G401.6 (cell line): Measurements from ENCODE around the gene MAPKAPK3.

Experiments
- FAIRE-seq: peaks from 2 replicates; lab custom pipeline; 2012; peaks lifted over from hg19 to GRCh38; lab: Jason Lieb, UNC

MAPKAPK3 gene

DNA sequence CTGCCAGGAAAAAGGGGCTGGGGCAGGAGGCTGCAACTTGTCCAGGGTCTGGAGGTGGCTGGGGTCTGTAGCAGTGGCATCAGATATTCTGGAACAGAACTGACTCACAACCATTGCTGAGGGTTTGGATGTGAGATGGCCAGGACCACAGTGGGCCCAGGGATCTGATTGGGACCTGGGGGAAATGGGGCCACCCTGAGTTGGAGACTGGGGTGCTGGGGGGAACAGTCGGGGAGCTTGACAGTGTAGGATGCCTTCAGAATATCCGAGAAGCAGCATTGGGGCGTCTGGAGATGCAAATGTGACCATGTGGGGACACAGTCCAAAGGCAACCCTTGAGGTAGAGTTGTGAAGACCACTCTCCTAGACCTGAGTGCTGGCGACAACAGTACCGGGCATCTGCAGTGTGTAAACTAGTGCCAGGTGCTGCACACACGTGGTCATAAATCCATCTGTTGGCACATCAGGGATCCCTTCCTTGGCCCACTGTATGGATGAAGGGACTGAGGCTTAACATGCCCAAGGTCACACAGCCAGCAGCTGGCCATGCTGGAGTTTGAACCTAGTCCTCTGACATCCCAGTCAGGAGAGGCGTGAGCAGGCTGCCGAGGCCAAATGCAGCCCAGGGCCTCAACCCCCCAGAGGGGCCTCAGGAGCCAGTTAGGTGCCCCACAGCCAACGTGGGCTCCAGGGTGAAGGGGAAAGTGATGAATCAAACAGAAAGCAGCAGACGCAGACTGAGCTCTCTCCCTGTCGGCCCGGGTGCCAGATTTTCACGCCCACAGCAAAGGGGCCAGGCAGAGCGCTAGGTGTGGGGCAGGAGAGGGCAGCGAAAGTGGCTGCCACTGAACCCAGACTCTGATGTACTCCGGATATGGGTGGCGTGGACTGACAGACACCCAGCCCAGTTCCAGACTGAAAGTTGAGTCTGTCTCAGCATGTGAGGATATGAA lies 28.9 kb upstream of the MAPKAPK3 start:
- no peak for FAIRE-seq

DNA sequence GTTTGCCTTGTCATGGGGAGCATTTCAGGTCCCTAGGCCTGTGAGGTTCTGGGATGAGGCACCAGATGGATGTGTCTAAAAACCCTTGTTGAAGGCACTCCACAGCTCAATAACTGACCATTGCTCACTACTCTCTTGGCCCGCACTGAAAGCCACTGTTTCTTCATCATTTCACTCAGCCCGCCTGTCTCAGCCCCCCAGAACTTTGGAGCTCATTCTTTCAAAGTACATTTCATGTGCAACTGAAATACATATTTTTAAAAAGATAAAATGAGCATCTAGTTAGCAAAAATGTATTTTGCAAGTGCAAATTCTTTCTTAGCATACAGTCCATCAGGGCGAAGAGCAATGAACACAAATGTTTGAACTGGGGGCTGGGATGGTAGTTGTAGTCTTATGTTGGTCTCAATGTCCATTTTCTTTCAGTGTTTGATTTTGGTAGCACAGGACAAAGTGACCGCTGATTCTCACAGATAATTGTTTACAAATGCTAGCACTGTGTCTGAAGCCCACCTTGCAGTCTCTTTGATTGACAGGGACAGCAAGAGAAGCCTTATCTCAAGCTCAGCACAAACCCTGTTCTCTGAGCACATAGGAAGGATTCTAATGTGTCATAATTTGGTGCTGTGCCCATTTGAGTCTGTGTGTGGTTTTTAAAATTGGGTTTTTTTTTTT lies 28.1 kb upstream of the MAPKAPK3 start:
- no peak for FAIRE-seq

DNA sequence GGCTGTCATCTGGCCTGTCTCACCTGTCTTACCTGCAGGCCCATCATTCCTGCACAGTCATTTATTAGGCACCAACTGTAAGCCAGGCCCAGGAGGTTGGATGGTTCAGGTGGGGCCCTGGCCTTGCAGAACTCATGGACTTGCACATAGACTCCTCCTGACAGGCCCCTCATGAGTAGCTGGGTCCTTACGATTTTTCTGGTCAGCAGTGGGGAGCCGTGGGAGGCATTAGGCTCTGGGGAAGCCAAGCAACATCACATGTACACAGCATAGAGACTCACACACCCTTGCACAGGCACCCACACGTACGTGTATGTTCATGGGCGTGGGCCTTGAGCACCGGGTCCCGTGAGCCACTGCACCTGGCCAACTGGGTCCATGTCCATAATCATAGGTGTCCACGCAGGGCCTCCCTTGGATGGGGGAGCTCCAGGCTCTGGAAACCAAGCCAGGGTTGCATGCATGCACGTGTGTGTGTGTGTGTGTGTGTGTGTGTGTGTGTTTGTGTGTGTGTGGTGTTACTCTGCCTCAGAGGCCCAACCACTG lies 25.7 kb upstream of the MAPKAPK3 start:
- FAIRE-seq, result no peak

DNA sequence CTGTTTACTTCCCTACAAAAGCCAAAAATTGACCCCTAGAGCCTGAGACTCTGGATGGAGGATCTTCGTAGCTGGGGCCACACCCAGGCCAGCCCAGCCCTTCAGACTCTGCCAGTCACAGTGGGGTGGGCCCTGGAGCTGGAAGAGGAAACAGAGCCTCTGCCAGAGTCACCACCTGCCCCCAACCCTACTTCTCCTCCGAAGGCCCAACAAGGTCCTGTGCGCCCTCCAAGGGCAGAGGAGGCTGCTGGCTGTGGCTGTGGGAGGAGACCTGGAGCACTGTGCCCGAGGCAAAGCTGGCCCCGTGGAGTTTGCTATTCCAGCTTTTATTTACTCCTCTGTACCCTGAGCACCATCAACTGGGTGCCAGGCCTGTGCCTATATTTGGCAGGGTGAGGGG lies 24.4 kb upstream of the MAPKAPK3 start:
- FAIRE-seq, result no peak

DNA sequence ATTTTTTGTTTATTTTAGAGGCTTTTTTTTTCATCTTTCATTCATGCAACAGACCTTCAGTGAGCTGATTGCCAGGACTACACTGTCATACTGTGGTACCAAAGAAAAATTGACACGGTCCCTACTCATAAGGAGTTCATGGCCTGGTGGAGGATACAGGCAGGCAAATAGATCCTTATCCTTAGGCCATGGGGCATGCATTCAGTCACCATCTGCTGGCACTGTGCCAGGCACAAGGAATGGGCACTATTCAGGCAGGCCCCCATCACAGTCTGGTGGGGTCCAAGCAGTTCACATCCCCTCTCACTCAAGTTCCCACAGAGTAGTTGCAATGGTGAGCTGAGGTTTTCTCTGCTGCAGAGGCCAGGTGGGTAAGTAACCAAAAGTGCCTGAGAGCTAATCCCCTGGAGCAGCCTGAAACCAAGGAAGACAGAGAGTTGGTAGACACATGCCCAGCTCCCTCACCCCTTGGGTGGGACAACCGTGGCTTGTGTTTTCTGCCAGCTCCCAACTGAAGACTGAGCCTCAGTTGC lies 22.6 kb upstream of the MAPKAPK3 start:
- no peak for FAIRE-seq

DNA sequence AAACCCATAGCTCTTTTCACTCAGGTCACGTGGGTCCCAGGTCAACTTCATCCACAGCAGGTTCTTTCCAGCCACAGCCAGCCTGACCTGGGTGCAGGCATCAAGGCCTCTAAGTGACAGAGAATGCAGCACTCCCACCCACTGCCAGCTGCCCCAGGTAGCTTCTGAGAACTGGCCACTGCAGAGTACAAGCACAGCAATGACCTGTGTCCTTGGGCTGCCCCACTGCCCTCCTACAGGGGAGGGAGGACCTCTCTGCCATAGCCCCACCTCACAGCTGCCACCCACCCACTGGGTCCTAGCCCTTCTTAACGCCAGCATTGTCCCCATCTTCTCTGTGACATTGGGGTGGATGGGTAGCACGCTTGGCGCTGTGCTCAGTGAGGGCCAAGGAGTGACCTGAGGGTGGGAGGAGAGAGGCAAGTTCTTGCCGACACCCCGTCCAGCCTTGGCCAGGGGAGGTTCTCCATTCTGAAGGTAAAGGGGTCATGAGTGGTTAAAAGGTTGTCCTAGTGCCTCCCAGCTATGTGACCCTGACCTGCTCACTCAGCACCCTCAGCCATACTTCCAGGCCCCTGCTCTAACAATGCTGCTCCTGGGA lies 17.7 kb upstream of the MAPKAPK3 start:
- FAIRE-seq, result no peak

DNA sequence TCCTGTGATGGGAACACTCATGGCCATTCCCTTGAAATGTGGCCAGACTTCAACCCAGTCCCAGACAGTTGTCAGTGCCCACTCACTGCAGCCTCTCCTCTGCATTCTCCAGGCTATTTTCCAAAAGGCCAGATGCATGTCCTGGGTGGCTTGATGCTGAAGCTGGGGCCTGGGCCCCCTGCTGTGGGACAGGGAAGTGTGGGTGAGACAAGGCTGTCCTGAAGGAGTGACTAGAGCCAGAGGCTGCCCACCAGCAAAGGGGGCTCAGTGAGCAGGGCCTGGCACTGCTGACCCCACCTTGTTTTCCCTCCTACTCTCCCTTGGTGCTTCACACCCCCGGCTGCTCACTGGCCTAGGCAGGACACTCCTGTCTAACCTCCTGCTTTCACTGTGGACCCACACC lies 17.2 kb upstream of the MAPKAPK3 start:
- FAIRE-seq, result no peak

DNA sequence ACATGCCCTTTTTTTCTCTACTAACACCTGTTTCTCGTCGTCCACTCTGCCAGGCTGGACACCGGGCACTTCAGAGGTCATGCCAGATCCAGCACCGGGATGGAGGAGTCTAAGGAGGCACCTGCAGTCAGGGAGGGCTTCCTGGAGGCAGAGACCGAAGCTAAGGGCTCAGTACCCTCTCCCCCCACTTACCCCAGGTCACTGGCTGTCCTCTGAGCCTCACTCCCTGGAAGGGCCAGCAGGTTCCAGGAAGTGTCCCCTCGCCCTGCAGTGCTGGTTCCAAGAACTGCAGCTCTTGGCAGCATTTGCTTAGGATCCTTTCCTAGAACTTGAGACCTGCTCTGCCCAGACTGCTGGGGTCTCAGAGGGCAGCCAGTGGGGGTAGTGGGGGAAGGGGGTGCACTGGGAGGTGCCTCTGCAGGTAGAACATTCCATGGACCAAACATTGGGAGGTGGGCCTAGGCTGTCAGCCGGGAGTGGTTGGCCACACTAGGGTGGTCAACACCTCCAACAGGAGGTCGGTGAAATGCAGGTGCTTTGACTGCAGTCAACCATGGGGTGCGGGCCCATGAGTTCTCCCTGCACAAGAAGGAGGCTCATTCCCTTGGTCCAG lies 16.7 kb upstream of the MAPKAPK3 start:
- FAIRE-seq, result no peak

DNA sequence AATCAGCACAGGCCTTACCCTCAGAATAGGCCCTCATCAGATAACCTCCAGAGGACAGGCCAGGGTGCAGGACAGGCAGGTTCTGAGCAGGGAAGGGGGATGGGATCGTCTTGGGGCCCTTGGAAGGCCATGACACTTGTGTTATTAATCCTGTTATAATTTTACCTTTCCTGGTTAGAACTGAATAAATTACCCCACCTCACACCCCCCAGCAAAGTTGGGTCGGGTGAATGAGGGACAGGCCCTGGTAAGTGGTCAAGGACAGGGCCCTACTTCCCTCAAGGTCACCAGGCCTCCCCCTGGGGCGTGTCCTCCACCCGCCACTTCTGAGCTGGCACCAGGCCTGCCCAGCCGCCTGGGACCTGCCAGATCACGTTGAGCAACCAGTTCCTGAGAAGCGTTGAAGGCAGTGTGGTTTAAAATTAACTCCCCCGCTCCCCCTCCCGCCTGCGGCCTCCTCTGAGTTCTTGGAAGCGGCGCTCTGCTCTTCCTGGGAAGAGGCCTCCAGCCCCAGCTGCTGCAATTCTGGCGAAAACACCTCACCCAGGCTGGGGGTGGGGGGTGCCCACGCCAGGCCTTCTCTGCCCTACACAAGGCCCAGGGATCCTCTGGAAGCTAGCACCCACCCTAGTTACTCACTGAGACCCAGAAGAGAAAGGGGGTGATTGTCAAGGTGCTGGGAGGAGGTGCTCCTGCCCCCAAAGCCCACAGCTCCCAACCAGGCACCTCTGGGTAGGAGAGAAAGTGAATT lies 15.9 kb upstream of the MAPKAPK3 start:
- no peak for FAIRE-seq

DNA sequence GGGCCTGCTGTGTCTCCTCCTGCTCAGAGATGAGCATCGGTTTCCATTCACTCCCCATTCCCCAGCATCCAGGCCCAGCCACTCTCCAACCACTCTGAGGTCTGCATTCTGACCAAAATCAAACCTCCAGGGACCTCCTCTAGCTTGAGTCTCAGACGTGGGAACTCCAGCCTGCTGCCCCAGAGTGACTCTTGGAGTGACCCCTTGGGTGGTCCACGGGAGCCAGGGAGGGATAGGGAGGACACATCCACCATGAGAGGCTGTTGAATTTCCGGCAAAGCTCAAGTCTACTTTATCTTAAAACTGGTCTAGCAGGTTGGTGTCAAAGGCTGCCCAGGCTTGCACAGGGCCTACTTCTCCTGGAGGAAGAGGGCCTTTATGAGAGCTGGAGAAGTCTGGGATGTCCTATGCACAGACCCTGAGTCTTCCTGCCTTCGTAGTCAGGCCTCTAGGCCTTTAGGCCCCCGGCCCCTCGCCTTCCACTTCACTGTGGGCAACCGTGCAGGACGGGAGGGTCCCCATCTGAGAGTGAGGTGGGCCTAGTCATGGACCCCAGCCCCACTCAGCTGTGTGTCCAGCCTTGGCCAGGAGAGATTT lies 14.3 kb upstream of the MAPKAPK3 start:
- FAIRE-seq, result no peak

DNA sequence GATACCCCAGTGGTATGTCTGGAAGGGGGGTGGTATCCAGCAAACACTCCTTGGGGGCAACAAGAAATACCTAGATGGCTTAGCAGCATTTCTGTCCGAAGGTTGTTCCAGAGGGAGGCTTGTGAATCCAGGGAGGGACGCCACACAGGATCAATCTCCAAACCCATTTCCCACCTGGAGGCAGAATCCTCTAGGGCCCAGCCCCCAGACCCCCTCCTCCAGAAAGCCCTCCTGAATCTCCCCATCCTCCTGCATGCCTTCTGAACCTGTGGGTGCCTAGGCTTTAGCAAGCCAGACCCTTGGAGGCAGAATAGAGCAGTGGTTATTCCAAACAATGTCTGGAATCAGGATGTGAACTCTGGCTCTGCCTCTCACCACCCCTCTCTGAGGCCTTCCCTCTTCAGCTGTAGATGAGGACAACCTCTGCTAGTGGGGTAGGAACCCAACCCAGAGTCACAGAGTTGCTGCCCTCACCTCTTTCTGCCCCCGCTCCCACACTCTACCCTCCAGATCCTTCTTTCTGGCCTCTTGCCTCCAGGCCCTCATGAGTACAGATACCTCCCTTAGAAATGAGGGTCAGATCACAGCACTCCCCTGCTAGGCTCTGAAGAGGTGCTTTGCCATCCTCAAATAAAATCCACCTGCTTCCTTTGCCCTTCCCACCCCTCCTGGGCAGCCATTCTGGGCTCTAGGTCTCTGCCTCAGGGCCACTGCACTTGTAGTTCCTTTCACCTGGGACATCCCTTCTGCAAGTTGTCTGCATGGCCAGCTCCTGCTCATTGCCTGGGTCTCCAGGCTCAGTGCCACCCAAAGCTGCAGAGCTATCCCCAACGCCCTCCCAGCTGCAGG lies 13.5 kb upstream of the MAPKAPK3 start:
- FAIRE-seq, result no peak

DNA sequence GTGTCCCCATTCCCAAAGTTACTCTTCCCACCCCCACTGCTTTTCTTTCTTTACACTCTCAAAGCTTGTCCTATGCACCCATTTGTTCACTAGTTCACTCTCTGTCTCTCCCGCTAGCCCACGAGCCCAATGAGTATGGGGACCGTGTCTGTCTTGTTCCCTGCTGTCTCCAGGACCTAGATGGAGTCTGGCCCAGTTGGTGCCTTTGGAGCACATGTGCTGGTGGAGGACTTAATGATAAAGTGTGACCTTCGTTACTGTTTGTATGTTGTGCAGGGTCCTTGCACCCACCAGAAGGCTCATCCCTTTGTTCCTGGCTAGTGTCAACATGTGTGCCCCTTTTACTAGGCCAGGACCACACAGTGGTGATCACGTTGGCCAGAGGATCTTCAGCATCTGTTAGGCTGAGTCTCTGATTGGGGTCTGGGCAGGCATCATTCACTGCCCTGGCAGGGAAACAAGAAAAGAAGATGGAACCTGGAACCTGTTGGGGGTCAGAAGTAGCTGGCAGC lies 12.8 kb upstream of the MAPKAPK3 start:
- no peak for FAIRE-seq

DNA sequence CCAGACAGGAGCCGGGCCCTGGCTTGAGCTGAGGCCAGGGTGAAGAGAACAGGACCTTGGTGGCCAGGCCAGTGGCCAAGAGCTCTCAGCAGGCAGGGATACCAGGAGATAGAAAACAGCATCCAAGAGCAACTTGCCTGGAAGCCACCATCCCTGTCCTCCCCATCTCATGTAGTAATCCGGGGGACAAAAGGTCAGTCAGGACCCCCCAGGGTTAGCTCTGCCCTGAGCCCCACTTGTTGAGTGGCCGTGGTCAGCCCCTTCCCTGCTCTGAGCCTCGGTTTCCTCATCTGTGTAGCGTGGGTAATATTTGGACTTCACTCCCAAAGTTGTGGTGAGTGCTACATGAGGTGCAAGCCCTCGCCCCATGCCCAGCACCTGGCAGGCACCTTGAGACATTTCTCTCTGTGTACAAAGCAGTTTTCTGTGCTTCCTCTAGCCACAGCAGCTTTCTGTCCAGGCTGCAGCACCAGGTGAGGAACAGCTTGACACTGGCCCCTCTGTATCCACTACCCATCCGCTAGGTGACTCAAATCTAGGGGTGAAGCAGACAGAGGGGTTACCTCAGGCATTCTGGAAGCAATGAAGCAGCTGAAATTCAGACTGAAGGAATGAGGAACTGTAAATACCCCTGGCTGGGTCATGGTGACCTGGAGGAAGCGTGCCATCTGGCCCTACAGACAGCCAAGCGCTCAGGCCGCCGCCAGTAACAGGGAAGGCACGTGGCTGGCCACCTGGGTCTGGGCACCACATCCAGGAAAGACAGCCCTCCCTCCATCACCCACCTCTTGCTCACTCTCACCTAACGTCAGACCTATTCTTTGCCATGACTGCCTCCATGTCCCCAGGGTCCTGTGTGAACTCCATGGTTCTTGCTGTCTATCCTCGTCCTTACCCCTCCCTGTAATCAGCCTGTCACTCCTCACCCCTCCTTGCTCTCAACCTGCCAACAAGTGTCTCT lies 12.0 kb upstream of the MAPKAPK3 start:
- no peak for FAIRE-seq

DNA sequence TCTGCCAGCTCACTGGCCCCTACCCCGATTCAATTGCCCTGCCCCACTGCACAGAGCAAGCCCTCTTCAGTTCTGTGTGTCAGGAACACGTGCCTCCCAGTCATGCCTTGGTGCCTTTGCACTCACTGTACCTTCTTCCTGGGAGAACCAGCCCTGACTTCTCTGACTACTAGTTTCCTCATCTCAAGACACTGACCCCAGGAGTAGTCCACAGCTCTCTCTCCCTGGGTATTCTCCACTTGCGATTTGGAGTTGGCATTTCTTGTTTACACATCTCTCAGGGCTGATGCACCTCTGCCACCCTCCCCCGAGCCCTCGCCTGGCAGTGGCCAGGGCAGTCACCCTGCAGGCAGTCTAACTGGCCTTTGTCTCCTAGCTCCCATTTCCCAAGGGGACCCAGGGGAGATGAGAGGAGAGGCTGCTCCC lies 11.0 kb upstream of the MAPKAPK3 start:
- no peak for FAIRE-seq

DNA sequence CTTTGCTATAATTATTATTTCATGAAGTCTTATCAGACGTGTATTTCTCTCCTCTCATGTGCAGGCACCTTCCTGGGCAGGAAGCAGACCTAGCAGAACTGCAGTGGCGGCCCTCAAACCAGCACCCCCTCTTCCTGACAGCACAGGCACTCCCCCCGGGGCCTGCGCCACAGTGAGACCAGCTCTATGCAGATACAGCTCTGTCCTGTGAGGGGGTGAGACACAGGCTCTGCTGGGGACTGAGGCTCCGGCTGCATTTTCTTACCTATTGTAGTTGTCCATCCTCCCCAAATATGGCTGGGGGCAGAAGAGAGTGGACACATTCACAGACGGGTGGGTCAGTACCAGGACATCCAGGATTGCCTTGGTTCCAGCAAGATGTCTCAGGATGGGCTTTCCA lies 10.4 kb upstream of the MAPKAPK3 start:
- FAIRE-seq, result no peak

DNA sequence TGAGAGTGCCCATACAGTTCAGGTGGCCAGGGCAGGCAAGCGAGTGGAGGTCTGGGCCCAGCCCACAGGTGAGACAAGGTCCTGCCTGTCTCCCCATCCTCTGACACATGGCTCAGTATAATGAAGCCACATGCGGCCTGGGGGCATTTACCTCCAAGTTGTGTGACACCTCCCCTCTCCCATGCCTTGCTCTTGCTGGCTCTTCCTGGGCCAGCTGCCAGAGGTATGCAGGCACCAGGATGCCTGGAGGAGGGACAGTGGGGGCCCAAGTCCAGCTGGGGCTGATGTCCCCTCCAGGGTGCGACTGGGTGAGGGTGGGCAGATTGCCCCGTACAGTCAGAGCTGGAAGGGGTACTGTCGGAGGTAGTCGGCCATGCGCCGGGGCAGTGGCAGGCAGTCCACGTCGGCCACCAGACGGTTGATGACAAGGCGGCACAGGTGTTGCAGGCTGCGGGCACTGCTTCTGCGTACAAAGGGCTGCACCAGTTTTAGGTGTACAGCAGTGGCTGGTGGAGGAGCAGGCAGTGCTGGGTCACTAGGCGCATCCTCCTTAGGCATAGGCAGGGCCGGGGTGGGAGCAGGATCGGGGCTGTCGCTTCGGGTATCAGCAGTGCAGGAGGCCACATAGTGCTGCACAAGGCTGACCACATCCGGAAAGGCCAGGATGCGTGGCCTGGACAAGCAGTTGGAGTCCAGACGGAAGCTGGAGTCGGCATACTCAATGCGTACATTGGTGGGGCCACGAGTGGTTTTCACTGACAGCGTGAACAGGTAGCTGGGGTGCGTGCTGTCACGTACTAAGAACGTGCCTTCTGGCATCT lies 9.5 kb upstream of the MAPKAPK3 start:
- no peak for FAIRE-seq

DNA sequence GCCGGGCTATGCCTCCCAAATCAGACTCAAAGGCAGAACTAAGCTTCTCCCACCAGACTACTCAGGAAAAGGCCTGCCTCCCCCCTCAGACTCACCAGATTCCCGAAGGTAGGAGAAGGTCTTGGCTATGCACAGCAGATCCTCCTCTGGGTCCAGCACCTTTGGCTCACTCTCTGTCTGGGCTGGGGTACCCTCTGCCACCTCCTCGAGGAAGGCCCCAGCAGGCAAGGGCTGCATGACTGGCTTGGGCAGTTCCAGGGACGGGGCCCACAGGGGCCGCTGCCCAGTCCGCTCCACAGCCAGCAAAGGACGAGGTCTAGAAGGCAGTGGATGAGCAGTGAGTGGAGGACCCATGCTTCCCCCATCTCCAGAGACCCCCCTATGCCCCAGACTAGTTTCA lies 8.7 kb upstream of the MAPKAPK3 start:
- FAIRE-seq, result no peak
